GM21529 (cell line): Measurements from ENCODE around the gene ZIC1.

ENCODE experiments used
- ATAC-seq: cut with Tn5 transposase; IDR thresholded peaks from one replicate; pipeline ENCODE4 v1.9.1; 2021; ENCODE audit not compliant: unreplicated experiment

The ZIC1 gene

DNA sequence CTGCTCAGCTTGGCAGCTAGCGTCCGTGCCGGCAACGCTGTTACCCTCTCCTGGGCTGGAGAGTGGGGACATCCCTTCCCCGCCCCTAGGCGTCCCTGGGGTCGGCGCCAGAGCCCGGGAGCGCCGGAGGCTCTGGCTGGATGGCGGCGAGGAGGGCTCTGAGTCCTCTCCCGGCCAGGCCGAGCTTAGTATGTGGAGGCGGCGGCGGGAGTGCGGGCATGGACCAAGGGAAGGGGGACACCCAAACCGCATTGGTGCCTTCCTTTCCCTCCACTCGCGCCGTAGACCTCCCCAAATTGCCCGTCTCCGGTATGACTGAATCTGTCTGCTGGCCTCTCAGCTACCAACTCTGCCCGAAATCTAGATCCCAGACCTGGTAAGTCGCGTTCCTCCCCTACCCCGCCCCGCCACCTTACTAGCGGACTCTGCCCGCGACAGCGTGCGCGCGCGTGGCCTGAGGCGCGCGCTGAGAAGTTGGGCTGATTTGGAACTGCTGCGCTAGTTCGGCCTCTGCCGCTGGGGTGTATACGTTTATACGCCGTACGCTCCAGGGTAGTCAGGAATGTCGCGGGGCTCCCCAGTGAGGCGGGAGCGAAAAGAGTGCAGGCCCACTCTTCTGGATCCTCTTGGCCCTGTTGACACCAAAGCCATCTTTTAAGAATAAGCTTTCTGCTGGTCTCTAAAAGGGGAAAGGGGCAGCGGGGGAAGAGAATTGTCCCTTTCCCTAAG lies 12.2 kb downstream of the ZIC1 start:
- no peak for ATAC-seq

DNA sequence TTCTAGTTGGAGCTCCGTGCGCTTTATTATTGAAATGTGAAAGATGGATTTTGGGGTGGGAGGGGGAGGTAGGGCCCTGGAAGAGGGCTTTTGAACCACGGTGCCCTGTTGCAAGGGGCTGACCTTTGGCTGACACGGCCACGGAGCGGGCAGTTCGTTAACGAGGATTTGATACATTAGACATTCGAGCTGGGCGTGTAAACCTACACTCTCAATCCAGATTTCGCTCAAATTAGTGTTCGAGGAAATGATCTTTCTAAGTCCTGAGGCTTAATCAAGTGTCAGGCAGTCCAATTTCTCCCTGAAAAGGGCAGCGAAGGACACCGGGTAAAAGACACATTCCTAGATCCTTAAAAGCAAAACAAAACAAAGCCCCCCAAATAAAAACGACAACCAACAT lies 13.0 kb downstream of the ZIC1 start:
- ATAC-seq, result no peak

DNA sequence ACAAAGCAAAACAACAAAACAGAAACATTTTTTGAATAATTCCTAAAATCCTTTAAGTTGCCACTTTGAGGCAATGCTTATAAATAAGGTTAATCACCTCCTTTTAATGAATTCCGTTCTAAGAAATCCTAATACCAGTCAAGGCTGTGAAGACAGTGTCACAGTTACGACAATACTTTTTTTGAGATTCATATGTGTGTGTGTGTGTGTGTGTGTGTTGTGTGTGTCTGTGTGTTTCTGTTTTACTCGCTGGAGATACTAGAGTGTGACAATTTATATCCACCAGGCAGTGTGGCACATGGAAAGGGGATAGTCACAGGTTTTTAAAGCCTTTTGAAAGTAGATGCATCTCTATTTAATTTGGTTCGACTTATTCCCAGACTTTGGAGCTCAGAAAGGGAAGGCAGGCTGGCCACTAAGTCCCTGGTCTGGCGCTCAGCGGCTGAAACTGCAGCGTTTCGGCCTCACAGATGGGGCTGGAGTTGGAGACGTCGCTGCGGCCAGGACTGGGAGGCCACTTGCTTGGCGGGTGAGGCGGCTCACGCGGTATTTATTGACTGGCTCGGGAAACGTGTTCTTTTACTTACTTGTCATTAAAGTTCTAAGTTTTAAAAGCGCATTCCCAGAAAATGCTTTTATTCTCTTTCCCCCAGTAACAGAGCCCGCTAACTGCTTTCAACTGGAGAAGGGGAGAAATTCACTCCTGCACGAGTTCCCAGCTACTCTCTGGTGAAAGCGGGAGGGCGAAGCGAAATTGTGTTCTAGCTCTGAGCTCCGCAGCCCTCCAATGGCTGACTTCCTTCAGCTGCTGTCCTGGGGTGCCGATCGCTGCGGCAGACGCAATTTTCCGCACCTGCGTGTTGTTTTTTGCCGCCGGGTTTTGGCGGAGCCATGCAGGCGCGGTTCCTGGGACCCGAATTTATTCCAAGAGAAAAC lies 13.7 kb downstream of the ZIC1 start:
- ATAC-seq, result no peak

DNA sequence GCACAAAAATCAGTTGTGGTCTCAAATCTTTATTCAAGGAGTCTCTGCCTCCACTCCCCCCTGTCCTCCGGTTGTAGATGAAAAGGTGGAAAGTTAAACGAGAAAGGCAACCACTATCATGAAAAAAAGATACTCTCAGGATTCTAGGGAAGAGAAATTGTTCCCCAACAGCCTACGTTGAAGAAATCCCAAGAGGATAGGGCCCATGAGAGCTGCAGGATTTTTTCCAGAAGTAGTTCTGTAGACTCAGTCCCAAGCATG lies 14.3 kb downstream of the ZIC1 start:
- no peak for ATAC-seq

DNA sequence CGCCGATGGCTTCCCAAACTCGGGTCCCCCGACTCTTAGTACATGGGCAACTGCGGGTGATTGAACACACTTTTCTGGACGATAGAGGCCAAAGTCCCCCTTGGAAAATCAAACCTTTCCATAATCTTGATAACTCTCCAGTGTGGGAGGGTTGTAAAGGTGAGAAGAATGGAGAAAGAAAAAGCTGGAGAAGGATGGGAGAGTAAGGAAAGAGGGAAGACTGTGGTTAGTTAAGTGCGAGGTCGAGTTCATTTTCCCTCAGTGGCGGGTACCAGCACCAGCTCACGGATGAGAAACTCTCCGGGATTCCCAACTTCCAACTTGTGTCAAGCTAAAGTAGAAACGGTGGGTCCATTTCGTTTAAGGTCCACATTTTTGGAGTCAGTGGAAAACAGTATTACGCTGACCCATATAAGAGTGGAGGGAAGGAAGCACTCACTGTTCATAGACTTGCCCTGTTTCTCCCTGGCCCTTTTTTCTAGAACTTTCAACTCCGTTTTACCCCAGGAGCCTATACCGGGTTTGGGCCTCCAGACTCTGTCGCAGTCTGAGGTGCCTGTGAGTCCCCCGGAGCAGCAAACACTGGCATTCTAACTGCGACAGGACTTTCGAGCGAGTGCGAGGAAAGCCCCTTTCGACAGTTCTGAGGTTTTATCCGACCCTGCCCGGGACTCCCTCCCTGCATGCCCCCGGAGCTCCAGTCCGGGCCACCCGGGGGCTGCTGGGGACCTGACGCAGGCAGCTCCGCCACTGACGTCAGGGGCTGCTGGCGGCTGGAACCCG lies 14.8 kb downstream of the ZIC1 start:
- no peak for ATAC-seq

DNA sequence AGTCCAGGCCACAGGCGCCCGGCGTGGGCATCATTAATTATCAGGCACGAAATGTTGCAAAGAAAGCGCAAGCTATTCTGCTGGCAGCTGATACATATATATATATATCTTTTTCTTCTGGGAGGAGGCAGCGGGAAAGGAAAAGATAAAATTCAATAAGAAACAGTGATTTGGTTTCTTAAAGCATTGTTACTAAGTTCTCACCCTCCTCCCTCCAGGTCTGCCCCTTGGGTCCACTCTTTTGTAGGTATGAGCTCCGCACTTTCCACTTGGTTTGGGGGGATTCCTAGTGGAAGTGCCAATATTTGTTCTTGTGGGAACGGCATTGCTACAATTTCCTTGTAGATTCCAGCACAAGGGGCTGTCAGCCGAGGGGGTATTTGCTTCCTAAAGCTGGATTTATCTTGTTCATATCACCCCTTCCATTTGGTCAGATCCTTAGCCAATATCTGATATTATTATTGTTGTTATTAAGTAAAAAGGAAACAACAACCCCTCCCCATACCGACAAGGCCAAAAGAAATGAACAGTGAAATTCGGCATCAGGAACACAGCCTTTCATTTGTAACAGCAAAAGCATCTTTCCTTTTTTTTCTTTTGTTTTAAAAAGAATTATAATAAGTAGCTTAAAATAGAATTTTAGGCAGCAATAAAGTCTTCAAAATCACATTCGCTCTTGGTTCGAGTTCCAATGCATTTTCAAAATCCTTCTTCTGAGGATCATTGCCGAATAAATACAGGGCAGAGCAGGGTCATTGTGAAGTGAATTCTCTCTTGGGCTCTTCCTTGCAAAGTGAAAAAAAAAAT lies 15.6 kb downstream of the ZIC1 start:
- no peak for ATAC-seq

DNA sequence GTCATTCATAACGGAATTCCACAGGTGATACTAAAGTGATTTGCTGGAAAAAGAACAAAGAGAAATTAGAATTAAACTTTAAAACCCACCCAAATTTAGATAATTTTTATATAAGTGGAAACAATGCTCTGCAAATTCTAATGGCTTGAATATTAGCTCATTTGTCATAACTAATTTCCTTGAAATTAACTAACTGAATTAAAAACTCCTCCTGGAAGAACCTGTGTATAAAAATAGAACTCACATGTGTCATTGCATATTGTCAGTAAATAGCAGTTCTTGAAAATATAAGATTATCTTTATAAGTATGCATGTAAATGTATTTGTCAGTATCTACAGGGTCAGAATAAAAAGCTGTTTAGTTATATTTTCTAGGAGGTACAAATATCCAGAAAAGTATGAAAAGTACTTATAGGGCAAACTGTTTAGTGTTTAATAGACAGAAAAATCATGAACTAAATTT lies 16.3 kb downstream of the ZIC1 start:
- no peak for ATAC-seq

DNA sequence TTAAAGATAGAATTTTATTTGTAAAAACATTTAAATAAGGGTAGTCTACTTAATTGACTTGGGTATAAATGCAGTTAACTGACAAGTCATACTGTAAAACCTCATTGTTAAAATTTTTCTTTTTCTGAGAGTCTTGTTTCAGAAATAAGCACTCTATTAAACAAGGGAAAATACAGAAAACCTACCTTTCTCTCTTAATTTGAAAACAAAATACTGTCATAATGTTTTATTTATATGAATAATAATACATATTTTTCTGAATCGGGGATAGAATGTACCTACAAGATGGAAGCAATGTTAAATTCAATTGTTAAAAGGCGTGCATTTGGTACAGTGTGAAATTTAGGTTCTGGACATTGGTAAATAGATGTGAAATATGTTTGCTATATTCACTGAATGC lies 17.8 kb downstream of the ZIC1 start:
- no peak for ATAC-seq

DNA sequence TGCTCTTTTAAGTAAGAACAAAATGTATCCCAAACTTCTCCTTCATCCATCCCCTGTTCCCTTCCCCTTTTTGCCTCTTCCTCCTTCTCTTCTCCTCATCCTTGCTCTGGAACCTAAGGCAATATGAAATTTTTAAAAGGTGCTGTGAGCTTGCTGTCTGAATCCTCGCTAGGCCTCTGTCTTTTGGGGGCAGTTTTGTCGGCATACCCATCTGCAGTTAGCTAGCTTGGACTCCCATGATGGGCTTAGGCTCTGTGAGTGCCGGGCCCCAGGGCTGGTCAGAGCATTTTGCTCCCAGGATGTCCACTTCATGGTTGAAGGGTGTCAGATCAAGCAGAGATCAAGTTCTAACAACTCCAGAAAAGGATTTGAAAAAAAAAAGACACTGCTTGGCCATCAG lies 18.6 kb downstream of the ZIC1 start:
- ATAC-seq, result no peak

DNA sequence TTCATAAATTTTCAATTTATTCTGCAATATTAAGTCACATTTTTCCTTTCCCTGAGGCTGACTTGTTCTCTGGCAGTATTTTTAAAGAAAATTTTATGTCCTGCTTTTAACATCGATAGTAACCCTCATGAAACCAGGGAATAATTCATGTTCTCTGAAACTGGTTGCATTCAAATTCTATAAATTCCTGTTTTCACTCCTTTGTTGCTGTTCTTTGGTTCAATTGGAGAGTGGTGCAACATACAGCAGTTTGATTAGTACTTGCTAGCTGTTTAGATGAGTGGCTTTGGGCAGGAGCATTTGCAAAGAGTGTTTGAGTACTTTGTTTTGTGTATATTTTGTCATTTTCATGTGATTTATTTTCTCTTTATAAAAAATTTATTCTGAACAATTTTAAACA lies 19.2 kb downstream of the ZIC1 start:
- ATAC-seq, result no peak

DNA sequence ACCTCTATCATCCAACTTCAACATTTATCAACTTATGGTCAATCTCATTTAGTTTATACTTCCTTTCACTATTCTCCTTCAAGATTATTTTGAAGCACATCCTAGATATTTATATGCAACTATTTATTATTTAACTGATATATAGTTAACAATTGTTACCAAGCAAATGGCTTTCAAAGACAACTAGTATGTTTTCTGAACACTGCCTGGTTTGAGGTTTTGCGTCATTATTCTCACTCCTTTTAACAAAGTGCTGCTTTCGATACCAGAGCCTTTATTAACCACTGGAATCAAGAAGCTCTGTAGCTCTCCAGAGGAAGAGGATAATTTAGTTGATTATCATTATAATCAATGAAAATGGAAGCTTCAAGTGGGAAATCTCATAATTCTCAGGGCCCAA lies 19.6 kb downstream of the ZIC1 start:
- no peak for ATAC-seq

DNA sequence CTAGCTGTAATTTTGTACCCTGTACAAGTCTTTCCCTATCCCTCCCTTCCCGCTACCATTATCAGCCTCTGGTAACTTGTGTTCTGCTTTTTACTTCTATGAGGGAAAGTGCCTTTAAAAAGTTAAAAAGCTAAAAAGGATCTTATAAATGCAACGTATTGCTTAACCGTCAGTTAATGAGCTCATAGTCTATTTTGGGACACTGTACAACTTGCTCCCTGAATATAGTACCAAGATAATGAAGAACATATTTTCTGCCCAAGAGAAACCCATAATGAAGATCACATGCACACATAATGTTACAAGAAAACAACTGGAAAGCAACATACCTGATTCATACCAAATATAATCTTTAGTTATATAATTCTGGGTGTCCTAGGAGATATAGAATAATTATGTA lies 22.6 kb downstream of the ZIC1 start:
- ATAC-seq, result no peak

DNA sequence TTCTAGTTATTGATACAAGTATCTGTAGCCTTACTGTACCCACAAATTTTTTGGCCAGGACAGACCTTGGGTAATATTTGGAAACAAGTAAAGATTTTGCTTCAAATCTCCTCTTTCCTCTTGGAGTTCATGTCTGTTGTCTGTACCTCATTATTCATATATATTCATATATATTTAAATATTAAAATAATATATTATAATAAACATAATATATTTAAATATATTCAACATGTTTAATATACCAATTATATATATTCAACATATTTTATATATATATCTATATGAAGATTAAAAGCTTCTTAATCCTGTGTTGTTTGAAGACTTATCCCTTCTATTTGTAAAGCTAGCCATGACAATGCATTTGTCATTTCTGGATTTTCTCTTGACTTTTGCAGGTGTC lies 38.1 kb downstream of the ZIC1 start:
- no peak for ATAC-seq

DNA sequence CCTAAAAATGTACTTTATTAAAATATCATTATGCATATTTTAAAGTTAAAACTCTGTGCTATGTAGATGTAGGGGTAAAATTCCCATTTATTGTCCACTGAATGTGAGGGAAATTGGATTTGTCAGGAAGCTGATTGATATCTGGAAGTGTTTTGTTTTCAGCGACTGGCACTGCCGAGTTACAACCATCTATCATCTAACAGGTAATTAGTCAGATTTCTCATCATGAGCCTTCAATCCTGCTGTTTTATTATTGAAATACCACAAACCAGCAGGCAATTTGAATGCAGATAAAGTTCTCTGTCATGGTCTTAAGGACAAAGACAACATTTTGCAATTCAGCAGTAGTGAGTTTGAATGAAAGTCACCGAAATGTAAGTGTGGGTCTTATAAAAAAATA lies 40.5 kb downstream of the ZIC1 start:
- no peak for ATAC-seq

DNA sequence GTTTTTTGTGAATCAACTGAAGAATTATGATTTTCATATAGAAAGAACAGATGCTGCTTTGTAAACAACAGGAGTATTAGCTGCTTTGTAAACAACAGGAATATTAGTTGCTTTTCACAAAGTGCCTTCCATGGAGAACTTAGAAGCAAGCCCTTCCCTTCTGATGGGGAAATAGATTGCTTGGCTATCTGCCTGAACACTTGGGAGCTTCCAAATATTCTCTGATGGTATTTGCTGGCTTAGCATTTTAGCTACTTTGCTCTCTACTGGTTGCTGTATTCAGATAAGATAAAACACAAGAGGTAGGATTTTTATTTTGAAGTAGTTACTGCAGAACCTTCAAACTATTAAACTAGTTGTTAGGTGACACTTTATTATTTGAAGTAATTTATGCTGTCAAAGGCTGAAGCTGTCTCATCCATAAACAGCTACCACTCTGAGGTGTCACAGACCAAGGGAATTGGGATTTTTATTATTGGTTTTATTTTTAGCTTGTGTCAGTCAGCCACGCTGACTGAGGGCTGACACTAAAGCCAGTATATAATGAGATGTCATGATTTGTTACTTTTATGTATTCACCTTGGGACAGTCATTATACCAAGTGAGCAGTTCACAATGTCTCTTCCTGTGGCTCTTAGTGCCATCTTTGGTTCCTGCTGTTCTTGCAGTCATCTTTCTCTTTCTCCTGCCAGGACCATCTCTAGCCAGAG lies 50.0 kb downstream of the ZIC1 start:
- ATAC-seq, result no peak

DNA sequence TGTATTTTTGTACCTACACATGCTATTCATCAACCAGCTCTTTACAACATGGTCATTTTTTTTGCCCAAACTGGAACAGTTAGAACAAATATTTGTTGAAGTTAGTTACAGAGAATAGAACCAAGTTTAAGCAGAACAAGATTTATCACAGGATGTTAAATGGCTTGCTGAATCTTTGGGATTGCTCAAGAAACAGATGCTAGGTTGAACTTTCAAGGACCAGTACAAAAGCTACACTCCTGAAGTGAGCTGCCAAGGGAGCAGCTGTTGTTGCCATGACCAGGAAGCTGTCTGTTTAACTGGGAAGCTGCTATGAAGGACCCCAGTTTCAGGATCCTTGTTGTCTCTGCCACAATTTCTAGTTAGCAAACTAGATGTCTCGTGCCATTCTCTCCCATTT lies 53.7 kb downstream of the ZIC1 start:
- no peak for ATAC-seq
